Measurements from ENCODE around the gene SEL1L2. TPM values are rescaled to one million over a fixed set of nuclear protein-coding genes. Genes with fewer than 3 reads are reported as not detected.

The SEL1L2 gene
- total RNA-seq, 4 donors from 2014 or later: not detected

- no peak for DNase-seq (ENCODE audit: extremely low spot score)
- Histone ChIP-seq H3K27ac (replicated peaks in 1 of 4) (no peak overlapping the region), H3K4me1 (no peaks in the 10 kb centered on the region), H3K27me3 (no peaks in the 10 kb centered on the region), H3K36me3 (no peaks in the 10 kb centered on the region), H3K9me3 (no peaks in the 10 kb centered on the region), H3K4me3 (no peak overlapping the region)
- intact Hi-C loops (cut with DNase I): no loop called here
- WGBS: 71% methylated on average over 5 of the region's 5 CpGs
- no peak for TF ChIP-seq POLR2A (IDR thresholded peaks at IDR 0.05; ENCODE audit: low read depth)
- no peak for TF ChIP-seq POLR2AphosphoS5 (IDR thresholded peaks at IDR 0.05)
- TF ChIP-seq CTCF (IDR thresholded peaks at IDR 0.05): no peak
- TF ChIP-seq EP300 (IDR thresholded peaks at IDR 0.05): no peak
These were observed 61.5 kb downstream of the SEL1L2 start for GRCh38 chr20:13928901-13929300.

- no peak overlapping the region for H3K27ac ChIP-seq (replicated peaks in 1 of 4)
- peaks cover 0 to 3% (median 0%) of the 10 kb centered on the region in 4 donors for H3K4me1 ChIP-seq
- H3K36me3 ChIP-seq: no peaks in the 10 kb centered on the region
- H3K4me3 ChIP-seq: no peak overlapping the region
- WGBS: 63% methylated on average over 2 of the region's 2 CpGs
- TF ChIP-seq CTCF (IDR thresholded peaks at IDR 0.05): no peak
- no peak for TF ChIP-seq POLR2A (IDR thresholded peaks at IDR 0.05; ENCODE audit: low read depth)
- no peak for TF ChIP-seq POLR2AphosphoS5 (IDR thresholded peaks at IDR 0.05)
- TF ChIP-seq EP300 (IDR thresholded peaks at IDR 0.05): no peak
- intact Hi-C loops (cut with DNase I): no loop called here
- H3K9me3 ChIP-seq: no peaks in the 10 kb centered on the region
- H3K27me3 ChIP-seq: no peaks in the 10 kb centered on the region
- no peak for DNase-seq (ENCODE audit: extremely low spot score)
These were observed 63.2 kb downstream of the SEL1L2 start for GRCh38 chr20:13927171-13927570.

- Histone ChIP-seq H3K27ac (replicated peaks in 1 of 4) (no peak overlapping the region), H3K4me3 (no peak overlapping the region), H3K27me3 (no peaks in the 10 kb centered on the region), H3K36me3 (no peaks in the 10 kb centered on the region), H3K4me1 (peaks cover 0 to 5% (median 0%) of the 10 kb centered on the region in 4 donors), H3K9me3 (no peaks in the 10 kb centered on the region)
- no peak for TF ChIP-seq CTCF (IDR thresholded peaks at IDR 0.05)
- intact Hi-C loops (cut with DNase I): no loop called here
- 67% methylated on average over 5 of the region's 5 CpGs for WGBS
- no peak for DNase-seq (ENCODE audit: extremely low spot score)
These were observed 68.2 kb downstream of the SEL1L2 start for GRCh38 chr20:13922241-13922640.

- Histone ChIP-seq H3K4me3 (no peak overlapping the region), H3K4me1 (no peaks in the 10 kb centered on the region), H3K27me3 (no peaks in the 10 kb centered on the region), H3K36me3 (no peaks in the 10 kb centered on the region), H3K9me3 (no peaks in the 10 kb centered on the region), H3K27ac (replicated peaks in 1 of 4) (no peak overlapping the region)
- TF ChIP-seq POLR2AphosphoS5 (IDR thresholded peaks at IDR 0.05) (no peak), CTCF (IDR thresholded peaks at IDR 0.05) (no peak), EP300 (IDR thresholded peaks at IDR 0.05) (no peak), POLR2A (IDR thresholded peaks at IDR 0.05; ENCODE audit: low read depth) (no peak)
- intact Hi-C loops (cut with DNase I): no loop called here
- 69% methylated on average over 3 of the region's 3 CpGs for WGBS
- no peak for DNase-seq (ENCODE audit: extremely low spot score)
These were observed 75.1 kb downstream of the SEL1L2 start for GRCh38 chr20:13915284-13915683.

- H3K27ac ChIP-seq (replicated peaks in 1 of 4): no peak overlapping the region
- 72% methylated on average over 4 of the region's 4 CpGs for WGBS
These were observed 76.8 kb downstream of the SEL1L2 start for GRCh38 chr20:13913572-13913971.

More at GRCh38 chr20:13913572-13913971, 76.8 kb downstream of the SEL1L2 start:
- TF ChIP-seq CTCF (IDR thresholded peaks at IDR 0.05): no peak
- TF ChIP-seq EP300 (IDR thresholded peaks at IDR 0.05): no peak
- no peak for TF ChIP-seq POLR2A (IDR thresholded peaks at IDR 0.05; ENCODE audit: low read depth)
- TF ChIP-seq POLR2AphosphoS5 (IDR thresholded peaks at IDR 0.05): no peak
- Histone ChIP-seq H3K9me3 (no peaks in the 10 kb centered on the region), H3K4me3 (no peak overlapping the region), H3K4me1 (no peaks in the 10 kb centered on the region), H3K36me3 (no peaks in the 10 kb centered on the region), H3K27me3 (no peaks in the 10 kb centered on the region)
- intact Hi-C loops (cut with DNase I): no loop called here
- DNase-seq (ENCODE audit: extremely low spot score): no peak
